NCI-H2029 (cell line): ENCODE measurements around the gene NPAS3.

Source experiments
- DNase-seq: peaks from one replicate; lab custom pipeline; 2025; lab: John Stamatoyannopoulos, UW

The NPAS3 gene

DNA sequence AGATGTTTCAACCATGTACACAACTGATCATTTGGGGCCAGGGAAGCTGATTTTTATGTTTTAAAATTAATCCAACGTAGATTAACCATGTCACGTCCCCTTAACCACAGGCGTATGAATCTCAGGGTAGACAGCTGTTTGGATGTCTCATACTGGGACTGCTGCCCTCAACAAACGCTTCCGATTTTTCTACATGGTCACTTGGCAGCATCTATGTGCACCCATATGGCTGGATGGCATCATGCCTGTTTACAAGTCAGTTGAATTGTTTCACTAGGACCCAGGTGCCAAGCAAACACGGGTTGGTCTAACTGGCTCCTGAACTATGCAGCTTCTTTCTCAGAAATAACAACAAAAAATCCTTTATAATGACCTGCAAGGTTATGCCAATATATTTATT is 393.8 kb downstream of the NPAS3 start:
- peak; percentile 31 for DNase-seq

DNA sequence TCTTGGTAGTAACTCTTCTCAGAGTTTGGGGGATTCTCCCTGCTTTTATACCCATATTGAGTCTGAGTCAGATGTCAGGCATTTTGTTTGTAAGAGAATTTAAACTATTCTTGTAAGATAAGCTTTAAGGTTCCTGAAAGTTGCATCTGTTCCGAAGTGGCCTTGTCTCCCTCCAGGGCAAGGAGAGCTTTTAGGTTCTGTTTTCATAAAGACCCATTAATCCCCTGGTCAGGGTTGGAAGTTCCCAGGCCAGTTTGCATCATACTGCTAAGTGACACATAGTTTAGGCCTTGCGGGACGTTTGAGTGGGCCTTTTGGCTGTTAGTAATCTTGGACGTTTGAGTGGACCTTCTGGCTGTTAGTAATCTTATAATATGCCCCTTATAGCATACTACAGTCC is 396.7 kb downstream of the NPAS3 start:
- no peak for DNase-seq

- DNase-seq: no peak
Observed at GRCh38 chr14:33342299-33342974, 403.8 kb downstream of the NPAS3 start.

DNA sequence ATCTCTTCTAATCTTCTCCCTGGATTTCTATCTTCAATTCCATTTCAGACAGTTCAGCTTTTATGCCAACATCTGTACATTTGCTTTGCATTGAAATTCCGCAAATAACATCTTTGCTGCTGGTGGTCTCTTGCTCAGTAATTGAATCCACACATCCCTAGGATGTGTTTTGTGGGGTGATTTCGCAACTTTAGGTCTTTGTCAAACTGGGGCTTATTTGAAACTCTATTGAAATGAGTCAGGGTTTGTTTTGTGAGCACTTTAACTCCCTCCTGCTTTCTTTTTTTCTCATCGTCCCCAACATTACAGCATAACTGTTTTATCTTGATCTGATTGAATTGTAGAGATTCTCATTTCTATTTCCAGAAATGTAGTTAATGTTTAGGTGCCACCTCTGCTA is 404.3 kb downstream of the NPAS3 start:
- no peak for DNase-seq

DNA sequence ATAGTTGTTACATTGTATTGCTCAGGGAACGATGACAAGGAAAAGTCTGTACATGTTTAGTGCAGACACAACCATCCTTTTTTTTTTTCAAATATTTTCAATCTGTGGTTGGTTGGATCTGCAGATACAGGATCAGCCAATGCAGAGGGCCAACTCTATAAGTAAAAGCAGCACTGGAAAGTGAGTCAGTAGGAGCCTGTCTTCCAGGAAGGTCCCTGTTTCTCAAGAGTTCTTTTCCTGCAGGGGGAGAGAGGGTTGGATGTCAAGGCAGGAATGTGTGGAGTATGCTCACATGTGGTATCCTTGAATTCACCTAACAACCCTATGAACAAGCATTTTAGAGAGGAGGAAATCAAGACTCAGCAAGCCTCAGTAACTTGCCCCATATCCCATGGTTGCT is 409.1 kb downstream of the NPAS3 start:
- no peak for DNase-seq

- no peak for DNase-seq
Observed at GRCh38 chr14:33348510-33348909, 409.8 kb downstream of the NPAS3 start.

DNA sequence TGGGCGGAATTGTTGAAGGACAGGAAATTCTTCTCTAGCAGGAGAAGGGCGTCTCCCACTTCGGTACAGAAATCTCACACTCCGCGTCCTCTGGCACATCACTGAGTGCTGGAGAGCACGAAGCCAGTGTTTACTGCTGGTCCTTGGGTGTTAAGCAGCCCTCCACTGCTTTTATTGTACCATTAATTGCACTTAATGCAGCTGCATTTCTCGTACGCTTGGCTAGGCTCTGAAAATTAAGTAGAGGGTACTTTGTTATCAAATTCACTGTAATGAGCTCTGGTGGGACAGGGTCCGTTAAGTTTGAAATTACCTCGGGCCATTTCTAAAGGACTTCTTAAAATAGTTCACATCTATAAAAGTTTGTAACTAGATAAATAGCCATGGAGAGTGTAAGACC is 411.2 kb downstream of the NPAS3 start:
- no peak for DNase-seq

GRCh38 chr14:33350366-33350990 is 411.8 kb downstream of the NPAS3 start:
- DNase-seq: no peak

GRCh38 chr14:33352821-33353220 is 414.1 kb downstream of the NPAS3 start:
- no peak for DNase-seq

DNA sequence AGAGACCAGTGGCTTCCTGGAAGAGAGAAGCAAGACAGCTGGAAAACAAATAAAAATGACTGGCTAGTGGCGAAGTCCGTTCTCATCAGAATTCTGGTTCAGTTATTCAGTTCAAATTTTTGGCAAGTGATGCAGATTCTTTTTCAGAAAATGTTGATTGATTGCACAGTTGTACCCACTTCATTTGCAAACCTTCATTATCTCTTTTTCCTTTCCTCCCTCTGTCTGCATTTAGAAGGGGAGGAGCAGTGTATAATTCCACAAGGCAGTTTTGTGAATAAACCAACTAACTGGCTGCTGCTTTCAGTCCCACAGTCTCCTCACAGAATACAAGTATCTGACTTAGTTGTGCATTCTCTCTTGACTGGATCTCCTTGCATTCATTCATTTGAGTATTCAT is 417.5 kb downstream of the NPAS3 start:
- DNase-seq: no peak

DNA sequence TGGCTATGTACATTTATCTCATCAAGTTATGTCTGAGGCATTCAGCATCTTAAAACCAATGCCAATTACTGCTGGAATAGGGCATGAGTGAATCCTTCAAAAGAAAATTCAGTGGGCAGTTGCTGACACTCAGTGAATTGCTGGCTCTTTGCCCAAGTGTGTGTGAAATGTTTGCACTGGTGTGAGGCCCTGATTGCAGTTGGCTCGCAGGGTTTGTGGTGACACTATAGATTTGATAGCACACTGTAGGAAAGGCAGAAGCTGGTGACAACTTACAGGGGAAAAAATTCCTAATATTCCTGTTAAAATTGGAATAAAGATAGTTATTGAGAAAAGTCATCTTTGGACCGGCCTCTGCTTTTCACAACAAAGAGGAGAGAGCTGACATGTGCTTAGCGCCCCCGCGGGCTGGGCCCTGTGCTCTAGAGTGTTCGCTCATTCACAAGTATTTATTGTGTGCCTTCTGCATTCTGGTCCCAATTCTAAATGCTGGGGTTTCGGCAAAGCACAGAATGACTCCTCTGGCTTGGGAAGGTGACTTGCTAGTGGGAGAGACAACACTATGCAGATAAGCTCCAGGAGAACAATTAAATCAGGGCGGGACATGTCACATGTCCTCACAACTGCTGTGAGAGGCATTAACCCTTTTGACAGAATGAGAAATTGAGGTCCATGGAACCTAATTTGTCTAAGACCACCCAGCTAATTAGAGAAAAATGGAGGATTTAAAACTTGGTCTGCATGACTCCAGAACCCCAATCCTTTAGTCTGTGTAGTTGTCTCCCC is 418.7 kb downstream of the NPAS3 start:
- DNase-seq: peak; percentile 89

- no peak for DNase-seq
Observed at GRCh38 chr14:33359288-33359881, 420.7 kb downstream of the NPAS3 start.

DNA sequence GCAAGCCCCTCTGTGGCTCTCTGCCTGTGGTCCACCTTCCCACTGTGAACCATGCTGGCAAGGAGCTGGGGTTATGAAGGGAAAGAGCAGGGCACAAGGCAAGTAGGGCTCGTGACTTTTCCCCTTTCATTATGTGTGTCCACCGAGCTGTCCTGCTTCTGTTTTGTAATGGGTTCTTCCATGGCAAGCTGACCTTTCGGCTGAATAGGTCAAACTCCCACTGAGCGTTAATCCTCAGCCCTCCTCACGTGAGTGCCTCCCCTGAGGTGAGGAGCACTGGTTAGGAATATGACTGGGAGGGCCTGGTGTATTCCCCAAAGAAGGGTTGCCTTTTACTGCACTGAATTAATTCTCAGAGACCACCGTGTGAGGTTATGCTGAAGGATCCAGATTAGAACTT is 424.3 kb downstream of the NPAS3 start:
- no peak for DNase-seq

DNA sequence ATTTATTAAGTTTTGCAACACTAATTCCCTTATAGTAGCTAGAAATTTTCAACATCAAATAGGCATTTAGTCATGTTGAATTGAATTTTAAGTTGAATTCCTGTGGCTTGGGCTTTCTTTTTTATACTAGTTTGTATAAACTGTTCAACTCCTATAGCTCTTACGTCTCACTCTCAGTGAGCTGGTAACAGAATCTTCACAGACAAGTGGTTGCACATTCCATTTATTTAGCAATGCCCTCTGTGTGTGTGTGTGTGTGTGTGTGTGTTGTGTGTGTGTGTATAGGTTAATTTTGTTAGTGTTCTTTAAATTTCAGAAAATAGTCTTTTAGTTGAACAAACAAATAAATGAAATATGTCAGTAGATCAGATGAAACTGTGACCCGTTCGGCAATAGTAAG is 425.0 kb downstream of the NPAS3 start:
- DNase-seq: no peak

DNA sequence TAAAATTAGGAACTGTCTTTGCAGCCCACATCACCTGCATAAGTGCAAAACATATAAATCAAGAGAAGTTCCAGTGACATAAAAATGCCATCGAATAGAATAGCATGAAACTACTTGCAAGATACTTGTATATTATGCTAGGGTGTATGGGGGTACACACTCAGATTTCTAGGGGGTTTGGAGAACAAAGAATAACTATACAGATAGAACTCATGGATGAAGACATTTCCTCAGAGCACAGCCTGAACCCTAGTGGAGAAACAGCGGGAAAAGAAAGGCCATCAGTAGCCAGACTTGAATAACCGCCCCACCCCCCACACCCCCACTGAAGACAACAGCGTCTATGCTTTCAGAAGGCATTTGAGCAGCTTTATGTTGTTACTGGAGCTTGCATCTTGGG is 425.8 kb downstream of the NPAS3 start:
- no peak for DNase-seq

DNA sequence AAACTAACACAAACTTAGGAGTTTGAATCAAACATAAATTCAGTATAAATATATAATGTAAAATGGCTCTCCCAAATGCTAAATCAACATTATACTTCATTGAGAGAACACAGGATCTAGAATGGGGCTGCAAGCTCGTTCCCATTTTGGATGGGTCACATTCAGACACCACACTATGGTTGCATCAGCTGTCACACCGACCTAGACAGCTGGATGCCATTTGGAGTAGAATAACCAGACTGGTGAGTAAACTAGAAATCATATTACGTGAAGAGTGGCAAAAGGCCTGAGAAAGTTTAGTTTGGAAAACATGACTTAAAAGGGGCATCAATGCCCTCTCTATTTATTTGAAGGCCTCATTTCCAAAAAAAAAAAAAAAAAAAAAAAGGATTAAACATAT is 430.4 kb downstream of the NPAS3 start:
- no peak for DNase-seq

DNA sequence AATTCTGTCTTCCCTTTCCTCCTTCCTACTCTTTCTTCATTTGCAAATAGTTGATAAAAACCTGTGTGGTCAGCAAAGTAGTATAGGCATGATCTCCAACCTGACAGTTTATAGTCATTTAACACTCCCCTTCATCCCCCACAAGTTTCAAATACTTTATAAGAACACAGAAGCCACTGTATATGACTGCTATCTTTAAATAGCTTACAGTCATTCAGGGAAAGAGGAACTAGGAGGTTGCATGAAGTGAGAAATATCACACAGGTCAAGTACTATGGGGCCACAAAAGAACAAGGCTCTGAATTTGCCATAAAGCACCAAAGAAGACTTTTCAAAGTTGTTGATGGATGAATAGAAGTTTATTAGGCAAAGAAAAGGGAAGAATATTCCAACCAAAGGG is 431.3 kb downstream of the NPAS3 start:
- no peak for DNase-seq

DNA sequence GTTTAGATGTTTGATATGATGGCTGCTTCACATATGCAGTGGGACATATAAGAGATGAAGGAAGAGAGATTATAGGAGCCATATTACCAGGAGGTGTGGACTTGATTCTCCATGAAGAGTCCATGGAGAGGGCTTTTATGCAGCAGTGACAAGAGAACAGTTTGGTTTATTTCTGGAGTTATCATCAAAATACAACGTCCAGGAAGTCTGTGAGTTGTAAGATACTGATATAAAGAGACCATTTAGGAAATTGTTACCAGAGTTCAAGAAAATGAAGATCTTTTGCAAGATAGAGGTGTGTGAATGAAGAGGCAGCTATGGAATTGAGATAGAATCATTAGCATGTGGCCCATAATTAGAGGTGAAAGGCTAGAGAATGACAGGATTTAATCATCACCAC is 431.7 kb downstream of the NPAS3 start:
- no peak for DNase-seq

- no peak for DNase-seq
Observed at GRCh38 chr14:33375196-33375595, 436.5 kb downstream of the NPAS3 start.

DNA sequence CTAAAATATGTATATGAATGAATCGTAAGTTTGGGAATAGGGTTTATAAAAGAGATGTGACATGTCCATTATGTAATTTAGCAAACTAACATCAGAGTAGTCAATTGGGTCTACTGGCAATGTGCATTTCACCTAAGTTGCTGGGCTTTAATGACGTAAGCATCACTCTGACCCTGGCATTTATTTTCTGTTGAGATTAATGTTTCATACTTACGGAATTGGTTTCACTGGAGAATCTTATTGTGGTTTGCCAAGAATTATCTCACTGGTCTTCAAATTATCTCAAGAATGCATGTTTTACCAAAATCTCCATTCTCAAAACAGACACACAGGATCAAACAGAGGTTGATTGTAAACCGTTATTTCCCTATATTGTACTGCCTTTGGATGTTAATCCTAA is 437.1 kb downstream of the NPAS3 start:
- DNase-seq: no peak

GRCh38 chr14:33376510-33376909 is 437.8 kb downstream of the NPAS3 start:
- peak; percentile 42 for DNase-seq

- DNase-seq: peak; percentile 62
Observed at GRCh38 chr14:33377596-33378390, 439.1 kb downstream of the NPAS3 start.
